Testis (tissue), 2 donors: ENCODE data around the gene CDK11A.
"Not testable (repeated sequence)": the region's sequence is repeated elsewhere in the genome, so short reads cannot be mapped to it uniquely, and the experiment has no call there.

ENCODE experiments used
- POLR2A ChIP-seq: fragments of 450-650 bp; IDR thresholded peaks from one replicate; pipeline ENCODE4 v1.6.1; 2017; ENCODE audit warnings: antibody characterized with exemption, mild to moderate bottlenecking, moderate library complexity
- TF ChIP-seq, protein P1 (sequence below), 3 experiments: fragments of 450-650 bp in 2 of 3; fragments of 200-600 bp in 1 of 3; sonication (generic) in 1 of 3; IDR thresholded peaks; one replicate each; pipeline ENCODE4 v1.5.1; 2016 to 2019; ENCODE audit warnings: antibody characterized with exemption in 3 of 3, mild to moderate bottlenecking in 2 of 3, moderate library complexity in 1 of 3

GRCh38 chr1:1715109-1715883 is 8.9 kb downstream of the CDK11A start:
- TF ChIP-seq, protein P1, sequence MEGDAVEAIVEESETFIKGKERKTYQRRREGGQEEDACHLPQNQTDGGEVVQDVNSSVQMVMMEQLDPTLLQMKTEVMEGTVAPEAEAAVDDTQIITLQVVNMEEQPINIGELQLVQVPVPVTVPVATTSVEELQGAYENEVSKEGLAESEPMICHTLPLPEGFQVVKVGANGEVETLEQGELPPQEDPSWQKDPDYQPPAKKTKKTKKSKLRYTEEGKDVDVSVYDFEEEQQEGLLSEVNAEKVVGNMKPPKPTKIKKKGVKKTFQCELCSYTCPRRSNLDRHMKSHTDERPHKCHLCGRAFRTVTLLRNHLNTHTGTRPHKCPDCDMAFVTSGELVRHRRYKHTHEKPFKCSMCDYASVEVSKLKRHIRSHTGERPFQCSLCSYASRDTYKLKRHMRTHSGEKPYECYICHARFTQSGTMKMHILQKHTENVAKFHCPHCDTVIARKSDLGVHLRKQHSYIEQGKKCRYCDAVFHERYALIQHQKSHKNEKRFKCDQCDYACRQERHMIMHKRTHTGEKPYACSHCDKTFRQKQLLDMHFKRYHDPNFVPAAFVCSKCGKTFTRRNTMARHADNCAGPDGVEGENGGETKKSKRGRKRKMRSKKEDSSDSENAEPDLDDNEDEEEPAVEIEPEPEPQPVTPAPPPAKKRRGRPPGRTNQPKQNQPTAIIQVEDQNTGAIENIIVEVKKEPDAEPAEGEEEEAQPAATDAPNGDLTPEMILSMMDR (IDR thresholded peaks at IDR 0.05), result not testable (repeated sequence)
- TF ChIP-seq POLR2A, result not testable (repeated sequence)
